ENCODE data around the gene ELFN2. TPM values are rescaled to one million over a fixed set of nuclear protein-coding genes. Genes with fewer than 3 reads are reported as not detected.

The ELFN2 gene
- total RNA-seq, 1 experiment from 2014 or later, result 2.8 TPM

DNA sequence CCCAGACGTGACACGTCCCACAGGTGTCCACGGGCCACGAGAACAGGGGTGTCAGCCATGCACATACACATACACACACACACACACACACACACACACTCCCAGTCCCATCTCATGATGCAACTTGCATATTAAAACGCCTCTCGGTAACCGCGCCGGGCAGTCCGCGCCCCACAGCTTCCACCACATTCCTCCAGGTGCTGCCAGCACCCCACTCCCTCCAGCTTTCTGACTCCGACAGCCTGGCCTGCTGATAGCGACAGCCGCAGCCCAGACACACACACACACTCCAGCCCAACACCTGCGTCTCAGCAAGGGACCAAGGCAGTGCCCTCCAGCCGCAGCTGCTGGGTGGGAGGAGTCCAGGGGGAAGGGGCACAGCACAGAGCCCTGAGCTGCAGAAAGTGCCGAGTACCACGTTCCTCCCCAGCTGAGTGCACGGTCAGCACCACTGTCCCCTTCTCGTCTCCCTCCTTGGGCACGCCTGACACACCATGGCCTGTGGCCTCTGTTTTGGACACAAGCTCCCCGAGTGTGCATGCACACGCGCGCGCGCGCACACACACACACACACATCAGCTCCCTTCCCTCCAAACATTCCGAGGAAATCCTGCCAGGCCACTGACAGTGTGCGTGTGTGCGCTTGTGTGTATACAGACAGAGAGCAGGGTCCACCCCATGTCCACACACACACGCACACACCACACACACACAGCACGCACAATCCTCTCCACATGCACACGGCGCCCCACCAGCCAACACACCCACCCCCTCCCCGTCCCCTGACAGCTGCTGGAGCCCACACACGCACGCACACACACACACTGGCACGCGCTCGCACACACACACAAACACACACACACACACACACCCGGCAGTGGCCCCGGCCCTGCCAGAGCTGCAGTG is 1.2 kb downstream of the ELFN2 start:
- CTCF ChIA-PET, result interaction anchor here (0.6 to 1.2 kb wide), 3 partner anchors 83 to 180 kb away, joined by 3 to 5 read pairs (median 4); no protein-coding TSS in a partner anchor

DNA sequence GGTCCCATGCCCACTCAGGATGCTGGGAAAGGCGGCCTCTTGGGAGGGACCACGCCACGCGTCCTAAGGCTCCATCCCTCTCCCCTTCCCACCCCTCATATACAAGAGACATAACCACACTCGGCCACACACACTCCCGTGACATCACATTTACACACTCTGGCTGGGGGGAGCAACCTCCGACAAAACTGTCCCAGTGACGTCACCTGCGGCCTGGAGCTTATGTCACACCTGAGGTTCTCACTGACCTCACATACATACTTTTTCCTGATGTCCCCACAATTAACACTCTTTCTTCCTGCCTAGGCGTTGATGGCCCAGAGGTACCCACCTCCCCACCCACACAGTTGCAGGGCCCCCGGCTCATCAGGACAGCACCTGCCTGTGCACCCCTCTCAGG is 1.9 kb downstream of the ELFN2 start:
- DNase-seq, result no peak
- Mint-ChIP-seq H3K27me3 (ENCODE audit: unreplicated experiment) (peaks cover 71% of the 10 kb centered on the region), H3K36me3 (ENCODE audit: insufficient read depth, unreplicated experiment) (peaks cover 24% of the 10 kb centered on the region), H3K27ac (ENCODE audit: unreplicated experiment) (no peak overlapping the region), H3K4me3 (ENCODE audit: low read depth, unreplicated experiment) (no peak overlapping the region), H3K9me3 (ENCODE audit: low read depth, unreplicated experiment) (no peaks in the 10 kb centered on the region), H3K4me1 (ENCODE audit: low read depth, unreplicated experiment) (peaks cover 15% of the 10 kb centered on the region)
- TF ChIP-seq, protein P1, sequence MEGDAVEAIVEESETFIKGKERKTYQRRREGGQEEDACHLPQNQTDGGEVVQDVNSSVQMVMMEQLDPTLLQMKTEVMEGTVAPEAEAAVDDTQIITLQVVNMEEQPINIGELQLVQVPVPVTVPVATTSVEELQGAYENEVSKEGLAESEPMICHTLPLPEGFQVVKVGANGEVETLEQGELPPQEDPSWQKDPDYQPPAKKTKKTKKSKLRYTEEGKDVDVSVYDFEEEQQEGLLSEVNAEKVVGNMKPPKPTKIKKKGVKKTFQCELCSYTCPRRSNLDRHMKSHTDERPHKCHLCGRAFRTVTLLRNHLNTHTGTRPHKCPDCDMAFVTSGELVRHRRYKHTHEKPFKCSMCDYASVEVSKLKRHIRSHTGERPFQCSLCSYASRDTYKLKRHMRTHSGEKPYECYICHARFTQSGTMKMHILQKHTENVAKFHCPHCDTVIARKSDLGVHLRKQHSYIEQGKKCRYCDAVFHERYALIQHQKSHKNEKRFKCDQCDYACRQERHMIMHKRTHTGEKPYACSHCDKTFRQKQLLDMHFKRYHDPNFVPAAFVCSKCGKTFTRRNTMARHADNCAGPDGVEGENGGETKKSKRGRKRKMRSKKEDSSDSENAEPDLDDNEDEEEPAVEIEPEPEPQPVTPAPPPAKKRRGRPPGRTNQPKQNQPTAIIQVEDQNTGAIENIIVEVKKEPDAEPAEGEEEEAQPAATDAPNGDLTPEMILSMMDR (IDR thresholded peaks at IDR 0.05; ENCODE audit: unreplicated experiment), result no peak
- CTCF ChIA-PET, result interaction anchor here (1.2 kb wide), 1 partner anchor 109 kb away, joined by 5 read pairs; no protein-coding TSS in a partner anchor
- intact Hi-C loops (cut with micrococcal nuclease; ENCODE audit: unreplicated experiment), result no loop called here
- BruUV-seq (replicated peaks), result no TSS peak

More for the DNA sequence above, 1.2 kb downstream of the ELFN2 start:
- no peaks in the 10 kb centered on the region for H3K9me3 Mint-ChIP-seq (ENCODE audit: low read depth, unreplicated experiment)
- no peak overlapping the region for H3K27ac Mint-ChIP-seq (ENCODE audit: unreplicated experiment)
- intact Hi-C loops (cut with micrococcal nuclease; ENCODE audit: unreplicated experiment), result no loop called here
- H3K4me1 Mint-ChIP-seq (ENCODE audit: low read depth, unreplicated experiment), result peaks cover 16% of the 10 kb centered on the region
- TF ChIP-seq, protein P1 (IDR thresholded peaks at IDR 0.05; ENCODE audit: unreplicated experiment), result no peak
- H3K36me3 Mint-ChIP-seq (ENCODE audit: insufficient read depth, unreplicated experiment), result peaks cover 21% of the 10 kb centered on the region
- peak overlapping the region; percentile 87 for H3K4me3 Mint-ChIP-seq (ENCODE audit: low read depth, unreplicated experiment)
- DNase-seq, result no peak
- BruUV-seq (replicated peaks), result no TSS peak
- peaks cover 64% of the 10 kb centered on the region for H3K27me3 Mint-ChIP-seq (ENCODE audit: unreplicated experiment)

DNA sequence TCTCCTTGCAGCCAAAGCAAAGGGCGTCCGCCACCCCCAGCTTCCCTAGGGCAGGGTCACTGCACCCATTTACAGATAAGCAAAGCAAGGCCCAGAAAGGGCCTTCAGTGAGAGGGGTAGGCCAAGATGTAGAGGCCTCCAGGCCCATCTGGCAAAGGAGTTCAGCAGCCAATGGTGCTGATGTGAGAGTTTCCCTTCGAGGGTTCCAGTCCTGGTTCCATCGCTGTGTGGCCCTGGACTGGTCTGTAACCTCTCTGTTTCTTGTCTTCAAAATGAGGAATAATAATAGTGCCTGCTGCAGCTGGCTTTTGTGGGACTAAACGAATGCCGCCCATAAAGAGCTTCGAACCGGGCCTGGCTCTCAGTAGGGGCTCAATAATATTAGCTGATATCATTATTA is 4.0 kb downstream of the ELFN2 start:
- Mint-ChIP-seq H3K27me3 (ENCODE audit: unreplicated experiment) (peaks cover 83% of the 10 kb centered on the region), H3K9me3 (ENCODE audit: low read depth, unreplicated experiment) (no peaks in the 10 kb centered on the region), H3K4me1 (ENCODE audit: low read depth, unreplicated experiment) (peaks cover 27% of the 10 kb centered on the region), H3K27ac (ENCODE audit: unreplicated experiment) (no peak overlapping the region), H3K36me3 (ENCODE audit: insufficient read depth, unreplicated experiment) (peaks cover 36% of the 10 kb centered on the region), H3K4me3 (ENCODE audit: low read depth, unreplicated experiment) (no peak overlapping the region)
- no TSS peak for BruUV-seq (replicated peaks)
- TF ChIP-seq, protein P1 (IDR thresholded peaks at IDR 0.05; ENCODE audit: unreplicated experiment), result no peak
- DNase-seq, result no peak
- intact Hi-C loops (cut with micrococcal nuclease; ENCODE audit: unreplicated experiment), result no loop called here
- CTCF ChIA-PET, result interaction anchor here (1.0 kb wide), 1 partner anchor 9 kb away, joined by 4 read pairs; no protein-coding TSS in a partner anchor

DNA sequence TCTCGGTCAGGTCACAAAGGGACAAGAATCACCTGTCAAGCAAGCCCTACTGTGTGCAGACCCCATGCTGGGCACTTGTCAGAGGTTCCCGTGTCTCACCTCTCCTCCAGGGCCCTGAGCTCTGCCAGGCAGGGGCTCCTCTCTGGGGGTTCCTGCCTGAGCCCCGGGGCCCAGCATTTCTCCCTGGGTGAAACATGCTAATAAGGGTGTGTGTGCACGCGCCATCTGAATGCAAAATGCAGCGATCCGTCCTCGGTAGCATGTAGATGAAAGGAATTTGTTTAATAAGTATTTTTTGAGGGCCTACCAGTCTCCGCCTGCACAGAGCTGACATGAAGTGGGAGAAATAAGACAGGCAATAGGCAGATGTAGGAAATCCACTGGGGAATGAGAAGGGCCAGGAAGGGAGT is 5.8 kb downstream of the ELFN2 start:
- BruUV-seq (replicated peaks), result no TSS peak
- Mint-ChIP-seq H3K36me3 (ENCODE audit: insufficient read depth, unreplicated experiment) (peaks cover 21% of the 10 kb centered on the region), H3K4me3 (ENCODE audit: low read depth, unreplicated experiment) (no peak overlapping the region), H3K9me3 (ENCODE audit: low read depth, unreplicated experiment) (no peaks in the 10 kb centered on the region), H3K27me3 (ENCODE audit: unreplicated experiment) (peaks cover 83% of the 10 kb centered on the region), H3K4me1 (ENCODE audit: low read depth, unreplicated experiment) (peaks cover 32% of the 10 kb centered on the region), H3K27ac (ENCODE audit: unreplicated experiment) (no peak overlapping the region)
- CTCF ChIA-PET, result interaction anchor here (0.5 kb wide), 1 partner anchor 91 kb away, joined by 4 read pairs; no protein-coding TSS in a partner anchor
- TF ChIP-seq, protein P1 (IDR thresholded peaks at IDR 0.05; ENCODE audit: unreplicated experiment), result no peak
- DNase-seq, result no peak
- intact Hi-C loops (cut with micrococcal nuclease; ENCODE audit: unreplicated experiment), result no loop called here
